GM21367 (cell line): ENCODE results near the gene AK9.
"Not testable (repeated sequence)": the region's sequence is repeated elsewhere in the genome, so short reads cannot be mapped to it uniquely, and the experiment has no call there.

ENCODE experiments used
- ATAC-seq: cut with Tn5 transposase; IDR thresholded peaks from one replicate; pipeline ENCODE4 v1.9.1; 2021; ENCODE audit not compliant: unreplicated experiment

The AK9 gene

GRCh38 chr6:109626311-109626710 lies 64.7 kb downstream of the AK9 start:
- ATAC-seq: no peak

- no peak for ATAC-seq
Observed at GRCh38 chr6:109625199-109625598, 65.8 kb downstream of the AK9 start.

GRCh38 chr6:109623288-109623687 lies 67.7 kb downstream of the AK9 start:
- ATAC-seq: no peak

GRCh38 chr6:109612268-109612667 lies 78.7 kb downstream of the AK9 start:
- no peak for ATAC-seq

GRCh38 chr6:109611502-109611901 lies 79.5 kb downstream of the AK9 start:
- ATAC-seq: no peak

GRCh38 chr6:109610590-109610989 lies 80.4 kb downstream of the AK9 start:
- ATAC-seq: no peak

- no peak for ATAC-seq
Observed at GRCh38 chr6:109609737-109610136, 81.3 kb downstream of the AK9 start.

- ATAC-seq: no peak
Observed at GRCh38 chr6:109606359-109606758, 84.6 kb downstream of the AK9 start.

GRCh38 chr6:109595998-109596397 lies 95.0 kb downstream of the AK9 start:
- no peak for ATAC-seq

- ATAC-seq: no peak
Observed at GRCh38 chr6:109580519-109580918, 110.5 kb downstream of the AK9 start.

GRCh38 chr6:109579361-109579760 lies 111.6 kb downstream of the AK9 start:
- ATAC-seq: peak; percentile 95

GRCh38 chr6:109569901-109570300 lies 121.1 kb downstream of the AK9 start:
- not testable (repeated sequence) for ATAC-seq

GRCh38 chr6:109561844-109562243 lies 129.2 kb downstream of the AK9 start:
- ATAC-seq: no peak

GRCh38 chr6:109531446-109531845 lies 159.6 kb downstream of the AK9 start:
- no peak for ATAC-seq

GRCh38 chr6:109527989-109528388 lies 163.0 kb downstream of the AK9 start:
- no peak for ATAC-seq

GRCh38 chr6:109526905-109527628 lies 163.9 kb downstream of the AK9 start:
- peak; percentile 51 for ATAC-seq

- ATAC-seq: no peak
Observed at GRCh38 chr6:109524129-109524528, 166.9 kb downstream of the AK9 start.

- no peak for ATAC-seq
Observed at GRCh38 chr6:109523478-109523877, 167.5 kb downstream of the AK9 start.

- no peak for ATAC-seq
Observed at GRCh38 chr6:109521080-109521479, 169.9 kb downstream of the AK9 start.

- ATAC-seq: not testable (repeated sequence)
Observed at GRCh38 chr6:109519647-109520046, 171.4 kb downstream of the AK9 start.

- no peak for ATAC-seq
Observed at GRCh38 chr6:109516929-109517328, 174.1 kb downstream of the AK9 start.

GRCh38 chr6:109515781-109516409 lies 175.1 kb downstream of the AK9 start:
- ATAC-seq: no peak

- no peak for ATAC-seq
Observed at GRCh38 chr6:109514946-109515345, 176.1 kb downstream of the AK9 start.
